NCI-H1417 treated with DMSO at 0.1 percent for 48 hours (cell line): Measurements from ENCODE around the gene TICAM2.

Source experiments
- DNase-seq: peaks from one replicate; lab custom pipeline; 2025; lab: John Stamatoyannopoulos, UW

Gene TICAM2

DNA sequence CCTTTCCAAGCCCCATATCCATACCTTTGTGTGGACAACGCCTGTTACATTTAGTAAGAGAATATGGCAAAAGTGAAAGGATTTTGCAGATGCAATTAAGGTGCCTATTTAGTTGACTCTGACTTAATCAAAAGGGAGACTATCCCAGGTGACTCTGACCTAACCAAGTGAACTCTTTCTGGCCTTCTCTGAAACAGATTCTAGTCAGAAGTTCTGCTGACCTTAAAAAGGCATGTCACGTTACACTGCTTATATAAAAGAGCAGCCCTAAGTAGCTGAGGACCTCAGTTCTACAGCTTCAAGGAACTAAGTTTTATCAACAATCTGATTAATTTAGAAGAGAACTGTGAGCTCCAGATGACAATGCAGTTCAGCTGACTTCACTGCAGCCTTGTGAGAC is 5.7 kb upstream of the TICAM2 start:
- no peak for DNase-seq

- no peak for DNase-seq
These were observed 3.2 kb upstream of the TICAM2 start for GRCh38 chr5:115605436-115605835.

DNA sequence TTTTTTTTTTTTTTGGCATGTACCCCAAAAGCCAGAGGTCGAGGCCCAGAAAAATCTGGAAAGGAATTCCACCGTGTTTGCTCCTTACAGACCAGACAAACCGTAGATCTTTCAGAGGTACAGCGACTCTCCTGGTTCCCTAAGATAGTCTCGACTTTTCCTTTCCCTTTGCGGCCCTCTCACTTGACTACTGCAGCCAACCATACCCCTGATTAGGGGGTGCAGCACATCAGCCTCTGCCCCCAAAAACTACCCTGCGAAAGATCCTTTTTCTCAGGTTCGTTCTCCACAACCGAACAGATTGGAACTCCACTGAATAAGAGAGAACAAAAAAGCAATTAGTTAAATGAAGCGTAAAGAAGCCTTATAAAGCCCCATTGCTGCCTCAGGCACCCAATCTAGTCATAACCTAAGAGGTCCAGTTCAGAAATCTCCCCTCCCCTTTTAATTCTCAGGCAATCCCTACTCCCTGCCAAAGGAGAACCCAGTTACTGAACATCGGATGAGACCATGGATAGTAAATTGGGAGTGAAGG is 379 bp upstream of the TICAM2 start:
- no peak for DNase-seq

DNA sequence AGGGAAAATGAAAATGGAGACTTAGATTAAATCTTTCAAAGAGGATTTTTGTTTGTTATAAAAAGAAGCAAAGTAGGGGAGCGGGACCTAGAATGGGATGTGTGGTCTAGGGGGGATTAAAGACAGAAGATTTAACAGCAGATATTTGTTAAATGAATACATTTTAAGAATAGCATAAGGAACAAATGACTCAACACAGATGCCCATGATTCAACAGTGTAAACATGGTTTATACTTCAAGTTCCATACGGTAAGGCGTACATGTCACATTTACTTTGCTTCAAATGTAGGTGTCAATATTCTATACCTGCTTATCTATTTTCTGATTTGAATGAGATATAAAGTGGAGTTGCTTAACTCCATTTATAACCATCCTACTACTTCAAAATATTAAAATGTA is 1.5 kb downstream of the TICAM2 start:
- DNase-seq: no peak

GRCh38 chr5:115599924-115600323 is 2.4 kb downstream of the TICAM2 start:
- DNase-seq: no peak

- DNase-seq: no peak
These were observed 2.8 kb downstream of the TICAM2 start for GRCh38 chr5:115599502-115599901.

DNA sequence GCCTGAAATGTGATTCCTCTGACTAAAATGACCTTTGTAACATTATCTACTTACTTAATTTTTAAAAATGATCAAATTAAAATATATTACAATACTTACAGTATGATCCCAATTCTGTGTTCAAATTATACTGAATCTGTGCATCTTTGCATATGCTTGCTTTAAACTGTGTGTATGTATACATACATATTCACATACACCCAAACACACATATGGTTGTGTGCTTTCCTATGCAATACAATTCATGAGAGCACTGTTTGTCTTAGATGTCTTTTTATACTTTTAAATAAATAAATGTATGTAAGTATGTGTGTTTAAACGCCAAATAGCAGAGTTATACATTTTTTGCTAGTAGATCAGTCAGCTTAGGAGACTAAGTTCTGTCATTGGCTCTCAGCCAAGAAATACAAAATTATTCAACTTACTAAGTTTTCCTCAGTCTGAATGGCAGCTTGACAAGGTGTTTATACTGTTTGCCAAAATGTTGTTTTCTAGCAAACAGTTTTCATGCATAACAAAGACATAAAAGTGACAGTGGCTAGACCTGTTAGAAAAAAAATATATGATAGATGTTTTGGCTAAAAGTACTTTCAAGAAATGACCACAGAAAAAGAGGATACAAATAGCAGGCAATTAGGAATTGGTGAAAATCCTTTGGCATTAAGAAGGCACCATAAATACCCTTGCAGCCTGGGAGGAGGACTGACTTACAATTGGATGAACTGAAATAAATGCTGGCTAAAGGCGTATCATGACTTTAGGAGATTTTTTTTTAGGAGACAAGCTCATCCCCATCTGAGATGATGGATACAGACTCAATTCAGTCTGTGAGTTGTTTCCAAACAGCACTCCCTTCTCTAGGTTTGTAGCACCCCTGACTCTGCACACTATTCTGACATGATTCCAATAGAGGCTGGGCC is 7.9 kb downstream of the TICAM2 start:
- DNase-seq: no peak

GRCh38 chr5:115589043-115589442 is 13.2 kb downstream of the TICAM2 start:
- DNase-seq: no peak

GRCh38 chr5:115588640-115589039 is 13.6 kb downstream of the TICAM2 start:
- no peak for DNase-seq

DNA sequence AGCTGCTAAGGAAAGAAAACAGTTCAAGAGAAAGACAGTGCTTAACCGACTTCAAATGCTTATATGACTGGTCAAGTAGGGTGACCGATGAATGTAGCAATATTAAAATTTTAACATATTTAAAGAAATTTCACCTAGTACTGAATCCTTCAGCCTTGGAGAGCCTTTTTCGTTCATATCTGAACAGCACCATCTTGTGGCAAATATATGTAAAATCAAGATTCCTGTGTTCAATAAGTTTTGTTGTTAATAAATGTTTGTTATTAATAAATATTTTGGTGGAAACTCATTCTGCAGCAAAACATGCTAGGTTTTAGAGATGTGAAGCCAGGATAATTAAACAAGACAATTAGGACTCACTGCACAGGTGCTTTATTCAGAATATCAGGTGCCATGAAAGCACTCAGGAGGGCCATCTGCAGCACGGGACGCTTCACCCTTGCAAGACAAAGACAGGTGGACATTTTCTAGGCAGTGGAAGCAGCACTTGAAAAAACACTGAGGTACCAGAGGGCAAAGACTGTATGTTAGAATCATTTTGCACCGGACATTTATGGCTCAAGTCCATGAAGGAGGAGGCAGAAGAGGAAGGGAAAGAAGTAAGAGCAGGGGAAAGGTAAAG is 15.6 kb downstream of the TICAM2 start:
- DNase-seq: no peak

GRCh38 chr5:115585265-115585664 is 17.0 kb downstream of the TICAM2 start:
- no peak for DNase-seq

GRCh38 chr5:115584501-115584900 is 17.8 kb downstream of the TICAM2 start:
- no peak for DNase-seq

GRCh38 chr5:115583474-115583873 is 18.8 kb downstream of the TICAM2 start:
- no peak for DNase-seq

DNA sequence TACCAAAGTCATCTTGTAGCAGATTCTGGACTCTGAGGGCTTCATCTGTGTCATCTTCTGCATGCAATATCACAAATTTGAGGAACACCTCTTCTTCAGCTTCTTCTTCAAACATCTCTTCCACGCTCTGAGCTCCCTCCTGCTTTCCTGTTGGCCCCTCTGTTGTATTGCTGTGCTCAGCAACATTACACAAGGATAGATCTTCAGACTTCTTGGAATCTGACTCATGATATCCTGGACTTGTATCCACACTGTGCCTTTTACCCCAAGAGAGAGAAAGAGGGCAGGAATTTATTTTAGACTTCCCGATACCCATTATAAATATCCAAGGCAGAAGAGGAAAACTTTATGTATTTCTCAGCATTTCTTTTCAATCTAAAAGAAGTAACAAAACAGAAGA is 21.3 kb downstream of the TICAM2 start:
- no peak for DNase-seq

DNA sequence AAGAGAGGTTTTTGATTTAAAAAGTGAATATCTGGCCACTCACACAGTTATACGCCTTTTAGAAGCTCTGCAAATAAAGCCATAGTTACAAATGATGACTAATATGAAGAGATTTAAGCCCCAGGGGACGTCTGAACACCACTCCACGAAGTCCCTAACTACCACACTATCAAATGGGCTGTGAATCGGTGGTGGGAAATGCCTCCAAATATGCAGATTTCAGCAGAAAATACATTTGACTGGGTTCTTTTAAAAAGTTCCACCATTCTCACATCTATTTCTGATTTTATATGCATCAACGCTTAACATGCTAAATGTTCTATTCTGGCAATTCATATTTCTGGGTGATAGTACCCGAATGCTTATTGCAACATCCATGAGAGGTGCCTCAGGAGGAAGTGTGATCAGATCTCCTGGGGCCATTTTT is 22.5 kb downstream of the TICAM2 start:
- DNase-seq: no peak

- no peak for DNase-seq
These were observed 23.1 kb downstream of the TICAM2 start for GRCh38 chr5:115579216-115579615.

GRCh38 chr5:115578657-115579056 is 23.6 kb downstream of the TICAM2 start:
- no peak for DNase-seq

- no peak for DNase-seq
These were observed 24.5 kb downstream of the TICAM2 start for GRCh38 chr5:115577741-115578140.

DNA sequence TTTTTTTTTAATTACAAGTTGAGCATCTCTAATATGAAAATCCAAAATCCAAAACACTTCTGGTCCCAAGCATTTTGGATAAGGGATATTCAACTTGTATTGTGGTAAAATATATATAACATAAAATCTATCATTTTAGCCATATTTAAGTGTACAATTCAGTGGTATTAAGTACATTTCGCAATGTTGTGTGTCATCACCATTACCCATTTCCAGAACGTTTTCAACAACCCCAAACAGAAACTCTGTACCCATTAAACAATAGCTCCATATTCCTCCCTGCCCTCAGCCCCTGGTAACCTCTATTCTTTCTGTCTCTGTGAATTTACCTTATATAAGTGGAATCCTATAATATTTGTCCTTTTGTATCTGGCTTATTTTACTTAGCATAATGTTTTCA is 24.9 kb downstream of the TICAM2 start:
- DNase-seq: no peak

- DNase-seq: no peak
These were observed 26.9 kb downstream of the TICAM2 start for GRCh38 chr5:115575167-115576070.

DNA sequence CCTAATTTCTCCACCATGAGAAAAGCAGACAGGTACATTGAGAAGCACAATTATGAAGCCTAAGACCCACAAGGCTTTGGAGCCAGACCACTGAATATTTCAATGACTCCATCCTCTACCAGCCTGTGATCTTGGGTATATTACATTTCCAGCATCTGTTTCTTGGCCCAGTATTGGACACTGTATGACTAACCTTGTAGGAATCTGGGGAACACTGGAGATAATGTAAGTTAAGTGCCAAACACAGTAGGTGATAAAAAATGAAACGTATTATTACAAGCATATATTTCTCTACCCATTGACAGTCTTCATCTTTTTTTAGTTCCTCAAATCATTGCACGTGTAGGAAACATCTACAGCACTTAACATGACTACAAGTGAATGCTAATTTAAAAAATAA is 29.1 kb downstream of the TICAM2 start:
- no peak for DNase-seq

DNA sequence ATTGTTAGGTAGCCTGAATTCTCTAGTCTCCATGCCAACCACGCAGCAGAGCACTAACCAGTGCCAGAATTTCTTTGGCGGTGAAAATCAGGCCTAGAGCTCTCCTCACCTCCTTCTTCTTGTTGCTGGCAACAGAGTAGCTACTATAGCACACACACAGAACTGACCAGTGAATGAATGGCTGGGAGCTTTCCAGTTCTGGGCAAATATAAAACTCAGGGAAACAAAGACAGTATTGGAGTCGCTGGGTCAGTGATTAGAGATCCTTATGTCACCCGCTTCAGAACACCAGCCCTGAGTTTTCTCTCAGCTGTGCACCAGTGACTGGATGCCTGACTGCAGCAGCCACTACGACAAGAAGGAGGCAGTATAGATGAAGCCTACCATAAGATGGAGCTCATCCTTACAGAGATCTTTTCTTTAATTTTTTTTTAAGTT is 30.8 kb downstream of the TICAM2 start:
- no peak for DNase-seq
